WTC11 (cell line): ENCODE measurements around the gene STAT3.

ENCODE experiments used
- AR ChIP-seq: fragments of 250-450 bp; sonication (Bioruptor Pico); IDR thresholded peaks from 2 replicates; pipeline ENCODE4 v1.9.0; 2021; ENCODE audit warnings: mild to moderate bottlenecking
- ZNF512 ChIP-seq: sonication (generic); formaldehyde crosslinking; IDR thresholded peaks from 2 replicates; pipeline ENCODE4 v1.8.1; 2022; ENCODE audit warnings: missing genetic modification reagents, borderline replicate concordance
- TF ChIP-seq, protein P1 (sequence below): sonication (generic); formaldehyde crosslinking; IDR thresholded peaks from 2 replicates; pipeline ENCODE4 v1.8.1; 2023; ENCODE audit warnings: mild to moderate bottlenecking, missing genetic modification reagents, moderate library complexity

DNA sequence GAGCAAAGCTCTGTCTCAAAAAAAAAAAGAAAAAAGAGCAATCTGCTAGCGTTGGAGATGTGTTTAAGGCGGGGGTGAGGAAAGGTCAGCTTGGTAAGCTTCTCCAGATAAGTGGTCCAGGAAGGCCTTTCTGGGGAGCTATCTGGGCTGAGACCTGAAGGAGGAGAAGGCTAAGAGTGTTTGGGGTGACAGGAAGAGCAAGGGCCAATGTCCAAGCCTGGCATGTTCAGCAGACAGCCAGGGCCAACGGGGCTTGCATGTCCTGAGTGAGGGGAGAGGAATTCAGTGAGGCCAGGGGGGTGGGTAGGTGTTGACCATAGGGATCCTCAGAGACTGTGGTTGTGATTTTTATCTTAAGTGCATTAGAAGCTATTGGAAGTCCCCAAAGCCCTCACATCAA lies 84.5 kb downstream of the STAT3 start:
- no peak for TF ChIP-seq ZNF512 (CRISPR knock-in tag)
- TF ChIP-seq, protein P1, sequence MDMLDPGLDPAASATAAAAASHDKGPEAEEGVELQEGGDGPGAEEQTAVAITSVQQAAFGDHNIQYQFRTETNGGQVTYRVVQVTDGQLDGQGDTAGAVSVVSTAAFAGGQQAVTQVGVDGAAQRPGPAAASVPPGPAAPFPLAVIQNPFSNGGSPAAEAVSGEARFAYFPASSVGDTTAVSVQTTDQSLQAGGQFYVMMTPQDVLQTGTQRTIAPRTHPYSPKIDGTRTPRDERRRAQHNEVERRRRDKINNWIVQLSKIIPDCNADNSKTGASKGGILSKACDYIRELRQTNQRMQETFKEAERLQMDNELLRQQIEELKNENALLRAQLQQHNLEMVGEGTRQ (CRISPR knock-in tag) = no peak
- no peak for TF ChIP-seq AR
